H1 (cell line): ENCODE results near the gene DUSP11. TPM values are rescaled to one million over a fixed set of nuclear protein-coding genes. Genes with fewer than 3 reads are reported as not detected.

ENCODE experiments used
- CTCF ChIA-PET: fragments of 300-600 bp; sonication (Branson Sonifier 250); formaldehyde crosslinking; loops from one replicate; lab custom pipeline; 2021; ENCODE audit not compliant: partially characterized antibody; lab: Charles Lee
- POLR2A ChIA-PET: fragments of 300-600 bp; sonication (Branson Sonifier 250); formaldehyde crosslinking; loops from one replicate; lab custom pipeline; 2021; ENCODE audit warnings: inconsistent platforms; ENCODE audit not compliant: partially characterized antibody; lab: Charles Lee
- DNase-seq, 2 experiments: peaks; one replicate each; pipeline versions ENCODE4 v3.0.0 to v3.0.0-alpha.2; 2010 to 2022; ENCODE audit warnings: low spot score in 2 of 2, low read depth in 1 of 2, mixed read lengths in 1 of 2
- FAIRE-seq: peaks from 2 replicates; lab custom pipeline; 2011; peaks lifted over from hg19 to GRCh38; lab: Jason Lieb, UNC
- H2AFZ ChIP-seq: 2 replicates; pipeline ENCODE4 v1.8.1; 2012; ENCODE audit warnings: low read length, inconsistent platforms
- H2AK5ac ChIP-seq: 2 replicates; pipeline ENCODE4 v1.6.1; 2013; ENCODE audit warnings: low read depth, low read length
- H2BK120ac ChIP-seq: replicated peaks from 2 replicates; pipeline ENCODE3; 2013; ENCODE audit warnings: low read depth, low read length, inconsistent platforms
- H2BK12ac ChIP-seq: 2 replicates; pipeline ENCODE4 v1.6.1; 2013; ENCODE audit warnings: low read depth, low read length
- H2BK15ac ChIP-seq: 2 replicates; pipeline ENCODE4 v1.6.1; 2013; ENCODE audit warnings: low read length
- H2BK20ac ChIP-seq: 2 replicates; pipeline ENCODE4 v1.6.1; 2013; ENCODE audit warnings: low read length
- H2BK5ac ChIP-seq: 2 replicates; pipeline ENCODE4 v1.6.1; 2013; ENCODE audit warnings: low read depth, low read length
- H3K14ac ChIP-seq: 2 replicates; pipeline ENCODE4 v1.6.1; 2013; ENCODE audit warnings: inconsistent platforms; ENCODE audit not compliant: insufficient read length
- H3K18ac ChIP-seq: 2 replicates; pipeline ENCODE4 v1.6.1; 2013; ENCODE audit warnings: low read length; ENCODE audit errors: extremely low read depth
- H3K23ac ChIP-seq: 2 replicates; pipeline ENCODE4 v1.6.1; 2013; ENCODE audit warnings: inconsistent platforms; ENCODE audit not compliant: insufficient read length
- H3K23me2 ChIP-seq: 2 replicates; pipeline ENCODE4 v1.6.1; 2013; ENCODE audit warnings: low read depth, low read length
- H3K27ac ChIP-seq: 2 replicates; pipeline ENCODE4 v1.6.1; 2011; ENCODE audit warnings: low read depth, low read length, inconsistent platforms
- H3K27me3 ChIP-seq, 4 experiments: replicated peaks in 1 of 4; 1 replicate in 1 of 4; 2 replicates in 3 of 4; pipeline versions ENCODE4 v1.6.1 to v1.8.1; 2011 to 2013; ENCODE audit warnings: low read length in 3 of 4, mild to moderate bottlenecking in 3 of 4, inconsistent platforms in 2 of 4, mixed read lengths in 2 of 4, moderate library complexity in 1 of 4; ENCODE audit not compliant: control insufficient read depth in 3 of 4, insufficient read depth in 3 of 4; ENCODE audit errors: extremely low read depth in 1 of 4
- H3K36me3 ChIP-seq, 4 experiments: 2 replicates each; pipeline versions ENCODE4 v1.6.1 to v1.8.1; 2011 to 2013; ENCODE audit warnings: mild to moderate bottlenecking in 4 of 4, low read length in 3 of 4, moderate library complexity in 2 of 4, control low read depth in 1 of 4, inconsistent platforms in 1 of 4; ENCODE audit not compliant: insufficient read depth in 4 of 4, control insufficient read depth in 2 of 4
- H3K4ac ChIP-seq: replicated peaks from 2 replicates; pipeline ENCODE3; 2013; ENCODE audit warnings: low read length, low read depth, mixed read lengths, inconsistent platforms; ENCODE audit not compliant: insufficient read length
- H3K4me1 ChIP-seq, 4 experiments: replicated peaks in 1 of 4; 1 replicate in 1 of 4; 2 replicates in 3 of 4; pipeline versions ENCODE4 v1.6.1 to v1.8.1; 2011 to 2013; ENCODE audit warnings: low read length in 3 of 4, inconsistent platforms in 2 of 4, mixed read lengths in 1 of 4; ENCODE audit not compliant: insufficient read depth in 4 of 4, control insufficient read depth in 3 of 4
- H3K4me2 ChIP-seq, 2 experiments: 2 replicates each; pipeline versions ENCODE4 v1.6.1 to v1.8.1; 2011 to 2013; ENCODE audit warnings: low read depth in 2 of 2, low read length in 2 of 2, control low read depth in 1 of 2, inconsistent platforms in 1 of 2, mild to moderate bottlenecking in 1 of 2; ENCODE audit not compliant: insufficient read depth in 1 of 2
- H3K4me3 ChIP-seq, 4 experiments: fragments of 200-600, 300-600 bp in 1 of 4; sonication (generic), shearing (Covaris generic), sonication (Bioruptor Twin) in 1 of 4; 2 replicates each; pipeline versions ENCODE4 v1.5.1 to v1.8.1; 2011 to 2016; ENCODE audit warnings: low read length in 4 of 4, low read depth in 3 of 4, control low read depth in 2 of 4, inconsistent platforms in 2 of 4, mild to moderate bottlenecking in 2 of 4, mixed read lengths in 1 of 4, moderate library complexity in 1 of 4; ENCODE audit not compliant: insufficient read depth in 2 of 4; ENCODE audit errors: extremely low read depth in 1 of 4
- H3K56ac ChIP-seq: replicated peaks from 2 replicates; pipeline ENCODE3; 2013; ENCODE audit warnings: low read depth, mild to moderate bottlenecking, mixed read lengths, low read length, inconsistent platforms; ENCODE audit not compliant: insufficient read length
- H3K79me1 ChIP-seq: 2 replicates; pipeline ENCODE4 v1.6.1; 2013; ENCODE audit warnings: low read depth, low read length, control low read depth
- H3K79me2 ChIP-seq, 2 experiments: 2 replicates each; pipeline versions ENCODE4 v1.6.1 to v1.8.1; 2012 to 2013; ENCODE audit warnings: low read length in 2 of 2, mild to moderate bottlenecking in 2 of 2, inconsistent platforms in 1 of 2; ENCODE audit not compliant: insufficient read depth in 2 of 2, control insufficient read depth in 1 of 2
- H3K9ac ChIP-seq, 4 experiments: replicated peaks in 1 of 4; 1 replicate in 1 of 4; 2 replicates in 3 of 4; pipeline versions ENCODE4 v1.6.1 to v1.8.1; 2011 to 2013; ENCODE audit warnings: low read depth in 3 of 4, low read length in 3 of 4, control low read depth in 2 of 4, mild to moderate bottlenecking in 2 of 4, moderate library complexity in 2 of 4, inconsistent platforms in 1 of 4; ENCODE audit errors: extremely low read depth in 1 of 4
- H3K9me3 ChIP-seq, 2 experiments: 2 replicates each; pipeline versions ENCODE4 v1.6.1 to v1.8.1; 2012 to 2013; ENCODE audit warnings: mild to moderate bottlenecking in 2 of 2, moderate library complexity in 2 of 2, control low read depth in 1 of 2, inconsistent platforms in 1 of 2, low read depth in 1 of 2, low read length in 1 of 2, mixed read lengths in 1 of 2; ENCODE audit not compliant: insufficient read depth in 2 of 2
- H4K20me1 ChIP-seq, 2 experiments: replicated peaks in 1 of 2; 2 replicates each; pipeline versions ENCODE3 to v1.8.1; 2011 to 2013; ENCODE audit warnings: inconsistent platforms in 2 of 2, low read length in 2 of 2, mild to moderate bottlenecking in 1 of 2; ENCODE audit not compliant: insufficient read depth in 2 of 2, control insufficient read depth in 1 of 2
- H4K5ac ChIP-seq: 2 replicates; pipeline ENCODE4 v1.6.1; 2013; ENCODE audit warnings: low read length, low read depth, mixed read lengths, inconsistent platforms; ENCODE audit not compliant: insufficient read length
- H4K8ac ChIP-seq: 2 replicates; pipeline ENCODE4 v1.8.0; 2013; ENCODE audit warnings: mild to moderate bottlenecking, moderate library complexity, low read length, inconsistent platforms; ENCODE audit not compliant: insufficient read depth; ENCODE audit errors: extremely low read depth
- H4K91ac ChIP-seq: replicated peaks from 2 replicates; pipeline ENCODE3; 2013; ENCODE audit warnings: low read length, mixed read lengths, inconsistent platforms; ENCODE audit not compliant: insufficient read length
- BACH1 ChIP-seq: IDR thresholded peaks from 2 replicates; pipeline ENCODE4 v1.6.1; 2012; ENCODE audit warnings: low read length, improper control_type of control experiment
- BCL11A ChIP-seq, 2 experiments: IDR thresholded peaks; one replicate each; pipeline ENCODE4 v1.6.1; 2011; ENCODE audit warnings: low read depth in 2 of 2, low read length in 2 of 2, mild to moderate bottlenecking in 2 of 2
- CEBPB ChIP-seq: IDR thresholded peaks from 2 replicates; pipeline ENCODE4 v1.6.1; 2012; ENCODE audit warnings: low read depth, low read length
- CHD1 ChIP-seq: IDR thresholded peaks from 2 replicates; pipeline ENCODE4 v1.6.1; 2012; ENCODE audit warnings: low read depth, low read length, improper control_type of control experiment
- HDAC2 ChIP-seq, 2 experiments: fragments of 300-600 bp in 1 of 2; sonication (generic) in 1 of 2; IDR thresholded peaks; 2 replicates each; pipeline ENCODE4 v1.6.1; 2011 to 2012; ENCODE audit warnings: low read depth in 2 of 2, low read length in 2 of 2, mild to moderate bottlenecking in 2 of 2, moderate library complexity in 2 of 2, borderline replicate concordance in 1 of 2, inconsistent platforms in 1 of 2
- MAFK ChIP-seq: IDR thresholded peaks from 2 replicates; pipeline ENCODE4 v1.6.1; 2012; ENCODE audit warnings: low read depth, mild to moderate bottlenecking, improper control_type of control experiment, low read length
- SIN3A ChIP-seq, 2 experiments: IDR thresholded peaks in 1 of 2; conservative IDR thresholded peaks in 1 of 2; 2 replicates each; pipeline ENCODE4 v1.6.1; 2011 to 2012; ENCODE audit warnings: low read length in 2 of 2, improper control_type of control experiment in 1 of 2, low read depth in 1 of 2, mild to moderate bottlenecking in 1 of 2
- whole genome bisulfite sequencing, 2 experiments: shearing (Covaris generic) in 1 of 2; methylation state at CpG; one replicate each; pipeline versions ENCODE4 v1.1.6 to v1.1.7; 2013 to 2015; ENCODE audit warnings: low lambda C conversion rate in 2 of 2, mixed read lengths in 2 of 2, inconsistent platforms in 1 of 2, low coverage in 1 of 2, missing lambda C conversion rate in 1 of 2; ENCODE audit not compliant: insufficient replicate concordance in 2 of 2, insufficient coverage in 1 of 2, insufficient read length in 1 of 2; ENCODE audit errors: extremely low coverage in 1 of 2, missing lambda C conversion rate in 1 of 2; 5-methylcytosine and 5-hydroxymethylcytosine counted together
- polyA plus RNA-seq, 7 experiments: library from polyadenylated mRNA; depleted of rRNA in 3 of 7; stranded (reverse) in 5 of 7; unstranded in 2 of 7; fragments of >200 nt in 5 of 7; fragments of 200-250 nt in 2 of 7; gene quantifications; 1 replicate in 5 of 7; 2 replicates in 1 of 7; 4 replicates in 1 of 7; pipeline versions ENCODE4 v1.2.1 to v1.2.3, GENCODE V29; 2011 to 2013; ENCODE audit warnings: missing spikeins in 2 of 7, mixed read lengths in 2 of 7
- total RNA-seq: library from RNA; stranded (reverse); fragmentation: NEBNext Ultra II Directional; extraction: Animal tissue kit (Norgen Biotek cat#: 25700); gene quantifications from 2 replicates; pipeline ENCODE4 v1.2.1, GENCODE V29; 2021
- TF ChIP-seq, protein P1 (sequence below): IDR thresholded peaks from 2 replicates; pipeline ENCODE4 v1.6.1; 2012; ENCODE audit warnings: low read length, inconsistent platforms
- TF ChIP-seq, protein P2 (sequence below): IDR thresholded peaks from 2 replicates; pipeline ENCODE4 v1.6.1; 2011; ENCODE audit warnings: low read depth, mild to moderate bottlenecking, low read length; ENCODE audit not compliant: insufficient read depth
- TF ChIP-seq, protein P3 (sequence below): IDR thresholded peaks from 2 replicates; pipeline ENCODE4 v1.6.1; 2012; ENCODE audit warnings: inconsistent platforms

Gene DUSP11
- total and polyA plus RNA-seq, 2 of the 8 experiments (the other 6 are each of a cell fraction or from before 2014, with no cell fraction given) = 12.2 to 19.1 TPM

DNA sequence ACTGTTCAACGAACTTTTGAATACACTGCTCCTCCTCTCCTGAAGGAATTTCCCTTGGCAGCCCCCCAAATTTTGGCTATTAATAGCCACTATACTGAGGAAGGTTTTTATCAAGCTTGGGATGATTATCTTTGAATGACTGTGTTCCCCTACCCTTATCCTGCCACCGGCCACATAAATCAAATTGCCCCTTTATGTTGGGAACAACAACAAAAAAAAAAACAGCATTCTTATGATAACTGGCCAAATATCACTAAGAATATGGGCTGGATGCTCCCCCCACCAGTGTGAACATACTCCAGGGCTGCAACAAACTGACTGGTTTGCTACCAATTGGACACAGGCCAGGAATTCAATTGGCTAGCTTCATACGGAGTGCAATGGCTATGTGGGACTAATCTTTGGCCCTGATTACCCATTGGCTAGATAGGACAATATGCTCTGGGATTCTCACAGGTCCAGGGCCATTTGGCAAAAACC is 20.6 kb downstream of the DUSP11 start:
- Histone ChIP-seq H2AK5ac (no peak overlapping the region), H3K27me3 (no peaks in the 10 kb centered on the region), H3K9ac (no peak overlapping the region), H3K23ac (no peak overlapping the region), H3K4ac (no peak overlapping the region), H3K4me2 (no peak overlapping the region), H2BK20ac (no peak overlapping the region), H3K14ac (no peak overlapping the region), H2AFZ (no peak overlapping the region), H4K91ac (no peak overlapping the region), H2BK15ac (no peak overlapping the region), H4K8ac (no peak overlapping the region), H3K79me1 (no peaks in the 10 kb centered on the region), H2BK120ac (no peak overlapping the region), H3K4me1 (no peaks in the 10 kb centered on the region), H2BK5ac (no peak overlapping the region), H3K9me3 (peaks cover 5 to 10% of the 10 kb centered on the region in 2 experiments), H3K4me3 (no peak overlapping the region), H3K27ac (no peak overlapping the region), H2BK12ac (no peak overlapping the region), H3K36me3 (peaks cover 0 to 31% (median 16%) of the 10 kb centered on the region in 4 experiments; a peak in 5 of 8 replicates), H3K18ac (no peak overlapping the region), H3K23me2 (no peaks in the 10 kb centered on the region), H4K5ac (no peak overlapping the region), H3K56ac (no peak overlapping the region), H3K79me2 (no peaks in the 10 kb centered on the region), H4K20me1 (no peaks in the 10 kb centered on the region)
- FAIRE-seq (no peak), DNase-seq (no peak)
- ChIA-PET CTCF (interaction anchor here (0.6 to 1.3 kb wide), 2 partner anchors 10 to 378 kb away, joined by 4 read pairs; no protein-coding TSS in a partner anchor), POLR2A (interaction anchor here (1.0 kb wide), 1 partner anchor 13 kb away, joined by 4 read pairs; no protein-coding TSS in a partner anchor)
- WGBS, 2 experiments = 65% methylated on average over 3 of the region's 3 CpGs; no CpG with 5 or more reads in 1 of the 2 experiments
- no peak for TF ChIP-seq SIN3A (conservative IDR thresholded peaks at IDR 0.05 in 1 of 2, IDR thresholded peaks at IDR 0.05 in 1 of 2; ENCODE audit: low read depth in 1 of 2, low read length in 2 of 2)
- TF ChIP-seq CHD1 = no peak
- TF ChIP-seq BCL11A (IDR thresholded peaks at IDR 0.05; ENCODE audit: low read depth in 2 of 2, low read length in 2 of 2) = no peak
- TF ChIP-seq, protein P1, sequence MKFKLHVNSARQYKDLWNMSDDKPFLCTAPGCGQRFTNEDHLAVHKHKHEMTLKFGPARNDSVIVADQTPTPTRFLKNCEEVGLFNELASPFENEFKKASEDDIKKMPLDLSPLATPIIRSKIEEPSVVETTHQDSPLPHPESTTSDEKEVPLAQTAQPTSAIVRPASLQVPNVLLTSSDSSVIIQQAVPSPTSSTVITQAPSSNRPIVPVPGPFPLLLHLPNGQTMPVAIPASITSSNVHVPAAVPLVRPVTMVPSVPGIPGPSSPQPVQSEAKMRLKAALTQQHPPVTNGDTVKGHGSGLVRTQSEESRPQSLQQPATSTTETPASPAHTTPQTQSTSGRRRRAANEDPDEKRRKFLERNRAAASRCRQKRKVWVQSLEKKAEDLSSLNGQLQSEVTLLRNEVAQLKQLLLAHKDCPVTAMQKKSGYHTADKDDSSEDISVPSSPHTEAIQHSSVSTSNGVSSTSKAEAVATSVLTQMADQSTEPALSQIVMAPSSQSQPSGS = no peak
- TF ChIP-seq CEBPB = no peak
- TF ChIP-seq, protein P2, sequence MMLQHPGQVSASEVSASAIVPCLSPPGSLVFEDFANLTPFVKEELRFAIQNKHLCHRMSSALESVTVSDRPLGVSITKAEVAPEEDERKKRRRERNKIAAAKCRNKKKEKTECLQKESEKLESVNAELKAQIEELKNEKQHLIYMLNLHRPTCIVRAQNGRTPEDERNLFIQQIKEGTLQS = no peak
- TF ChIP-seq BACH1 = no peak
- TF ChIP-seq MAFK = no peak
- TF ChIP-seq, protein P3, sequence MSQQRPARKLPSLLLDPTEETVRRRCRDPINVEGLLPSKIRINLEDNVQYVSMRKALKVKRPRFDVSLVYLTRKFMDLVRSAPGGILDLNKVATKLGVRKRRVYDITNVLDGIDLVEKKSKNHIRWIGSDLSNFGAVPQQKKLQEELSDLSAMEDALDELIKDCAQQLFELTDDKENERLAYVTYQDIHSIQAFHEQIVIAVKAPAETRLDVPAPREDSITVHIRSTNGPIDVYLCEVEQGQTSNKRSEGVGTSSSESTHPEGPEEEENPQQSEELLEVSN = no peak
- TF ChIP-seq HDAC2 (IDR thresholded peaks at IDR 0.05; ENCODE audit: borderline replicate concordance in 1 of 2, low read depth in 2 of 2, low read length in 2 of 2) = no peak
